HT-29 (cell line): Measurements from ENCODE around the gene SERGEF. TPM values are rescaled to one million over a fixed set of nuclear protein-coding genes. Genes with fewer than 3 reads are reported as not detected.

Experiments used
- DNase-seq: peaks from one replicate; pipeline ENCODE4 v3.0.0-alpha.2; 2015; ENCODE audit warnings: low spot score
- total RNA-seq: library from RNA; depleted of rRNA; stranded (reverse); fragments of >200 nt; shearing (Covaris generic); gene quantifications from 2 replicates; pipeline ENCODE4 v1.2.3, GENCODE V29; 2014

SERGEF gene
- total RNA-seq, 1 experiment from 2014 or later, result 26.0 TPM

- DNase-seq, result no peak
These were observed 262.1 kb downstream of the SERGEF start for GRCh38 chr11:17750801-17751165.

DNA sequence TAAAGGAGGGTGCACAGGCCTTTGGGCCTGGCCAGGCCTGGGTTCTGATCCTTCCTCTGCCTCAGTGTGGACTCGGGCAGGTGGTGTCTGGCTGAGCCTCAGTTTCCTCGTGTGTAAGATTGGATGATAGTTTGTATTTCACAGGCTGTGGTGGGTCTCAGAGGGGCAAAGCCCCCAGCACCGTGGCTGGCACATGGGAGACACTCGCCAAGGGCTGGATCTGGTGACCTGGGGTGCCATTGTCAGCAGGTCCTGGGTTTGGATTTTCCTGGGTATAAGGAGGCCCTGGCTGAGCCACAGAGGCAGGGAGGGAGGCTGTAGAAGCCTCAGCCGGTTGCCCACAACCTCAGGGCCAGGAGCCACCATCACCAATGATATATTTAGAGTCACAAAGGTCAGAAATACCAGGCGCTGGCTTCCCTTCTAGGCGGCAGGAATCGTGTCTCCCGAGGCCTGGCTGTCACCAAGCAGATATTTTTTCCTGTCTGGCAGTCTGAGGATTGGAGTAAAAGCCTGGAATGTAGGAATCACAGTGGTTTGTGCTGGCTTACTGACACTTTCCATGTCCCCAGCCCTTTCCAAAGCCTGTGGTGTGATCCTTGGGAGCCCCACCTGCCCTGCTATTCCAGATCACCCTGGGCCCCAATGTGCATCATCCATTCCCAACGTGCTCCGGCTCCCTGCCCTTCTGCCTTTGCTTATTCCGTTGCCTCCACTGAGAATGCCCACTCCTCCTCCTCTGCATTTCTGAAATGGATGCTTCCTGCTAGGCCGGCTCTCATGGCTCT lies 262.6 kb downstream of the SERGEF start:
- no peak for DNase-seq

DNA sequence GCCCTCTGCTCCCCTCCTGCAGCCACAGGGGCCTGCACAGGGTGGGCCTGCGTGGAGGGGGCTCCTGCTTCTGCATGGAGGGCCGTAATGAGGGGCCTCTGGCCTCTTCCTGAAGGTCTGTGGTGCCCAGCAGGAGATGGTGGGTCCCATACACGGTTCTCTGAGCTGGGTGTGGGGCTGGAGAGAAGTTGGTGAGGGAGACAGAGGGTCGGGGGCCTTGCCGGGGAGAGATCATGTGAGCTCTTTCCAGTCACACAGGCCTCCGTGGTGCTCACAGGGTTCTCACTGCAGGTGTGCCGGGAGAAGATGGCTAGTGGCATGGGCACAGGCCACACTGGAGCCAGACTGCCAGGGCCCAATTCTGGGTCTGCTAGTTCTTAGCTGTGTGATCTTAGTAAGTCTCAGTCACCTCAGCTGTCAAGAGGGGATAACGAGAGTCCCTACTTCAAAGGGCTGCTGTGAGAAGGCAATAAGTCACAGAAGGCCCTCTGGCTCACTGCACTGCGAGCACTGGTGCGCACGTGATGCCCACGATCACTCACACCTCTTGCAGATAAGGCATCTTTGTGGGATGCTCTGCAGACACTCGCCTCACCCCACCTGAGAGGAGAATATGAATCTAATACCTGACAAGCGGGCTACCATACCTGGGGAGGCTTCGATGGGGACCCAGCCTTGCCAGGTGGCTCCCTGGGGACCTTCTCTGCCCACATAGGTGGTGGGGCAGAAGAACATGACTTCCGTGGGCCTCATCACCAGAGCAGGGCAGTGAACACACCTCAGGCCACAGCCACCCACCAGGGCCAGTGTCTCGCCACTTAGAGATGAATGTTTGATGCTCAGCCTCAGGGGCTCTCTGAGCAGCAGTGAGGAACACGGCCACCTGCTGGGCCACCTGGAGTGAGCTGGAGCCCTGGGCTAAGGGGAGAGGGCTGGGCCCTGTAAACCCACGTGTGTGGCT lies 263.8 kb downstream of the SERGEF start:
- no peak for DNase-seq

- DNase-seq, result no peak
These were observed 264.8 kb downstream of the SERGEF start for GRCh38 chr11:17748044-17748443.

GRCh38 chr11:17747131-17747955 lies 265.5 kb downstream of the SERGEF start:
- DNase-seq, result no peak

DNA sequence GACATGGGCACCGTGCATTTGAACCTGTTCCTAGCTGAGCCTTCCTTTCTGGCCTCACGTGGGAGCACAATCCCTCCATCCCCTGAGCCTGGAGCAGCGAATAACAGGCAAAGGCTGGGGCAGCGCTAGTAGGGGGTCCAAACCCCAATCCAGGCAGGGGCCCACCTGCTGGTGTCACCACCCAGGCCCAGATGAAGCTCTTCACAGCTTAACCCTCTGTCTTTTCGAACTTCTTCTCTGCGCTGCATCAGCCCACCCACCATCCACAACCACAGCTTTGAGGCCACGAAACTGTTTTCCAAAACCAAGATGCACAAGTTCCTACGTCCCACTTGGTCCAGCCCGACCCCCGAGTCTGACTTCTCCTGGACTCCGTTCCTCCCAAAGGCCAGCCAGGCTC lies 266.8 kb downstream of the SERGEF start:
- DNase-seq, result no peak

DNA sequence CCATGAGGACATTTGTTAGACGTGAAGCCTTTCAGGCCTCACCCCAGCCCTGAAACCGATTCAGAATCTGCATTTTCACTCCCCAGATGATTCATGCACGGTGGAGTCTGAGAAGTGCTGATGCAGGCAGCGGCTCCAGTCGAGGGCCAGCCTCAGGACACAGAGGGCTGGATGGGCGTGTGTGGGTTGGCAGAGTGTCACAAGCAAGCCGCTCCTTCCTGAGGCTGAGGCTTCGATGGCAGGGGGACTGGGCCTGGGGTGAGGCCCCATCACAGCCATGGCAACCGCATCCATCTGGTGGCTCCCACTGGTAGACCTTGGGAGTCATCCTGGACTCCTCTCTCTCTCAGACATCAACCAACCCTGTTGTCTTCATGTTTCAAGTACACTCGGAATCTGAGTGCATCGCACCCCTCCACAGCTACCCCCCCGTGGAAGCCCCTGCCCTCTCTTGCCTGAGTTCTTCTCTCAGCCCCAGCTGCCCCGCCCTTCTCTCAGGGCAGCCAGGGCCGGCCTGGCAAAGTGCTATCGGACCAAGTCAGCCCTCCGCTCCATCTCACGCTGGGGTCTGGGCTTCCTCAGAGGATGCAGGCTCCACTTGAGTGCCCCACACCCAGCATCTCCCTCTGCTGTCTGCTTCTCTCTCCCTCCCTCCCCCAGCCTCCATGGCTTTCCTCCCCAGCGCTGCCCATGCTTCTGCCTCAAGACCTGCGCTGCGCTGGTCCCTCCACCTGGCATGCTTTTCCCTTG lies 267.6 kb downstream of the SERGEF start:
- no peak for DNase-seq

DNA sequence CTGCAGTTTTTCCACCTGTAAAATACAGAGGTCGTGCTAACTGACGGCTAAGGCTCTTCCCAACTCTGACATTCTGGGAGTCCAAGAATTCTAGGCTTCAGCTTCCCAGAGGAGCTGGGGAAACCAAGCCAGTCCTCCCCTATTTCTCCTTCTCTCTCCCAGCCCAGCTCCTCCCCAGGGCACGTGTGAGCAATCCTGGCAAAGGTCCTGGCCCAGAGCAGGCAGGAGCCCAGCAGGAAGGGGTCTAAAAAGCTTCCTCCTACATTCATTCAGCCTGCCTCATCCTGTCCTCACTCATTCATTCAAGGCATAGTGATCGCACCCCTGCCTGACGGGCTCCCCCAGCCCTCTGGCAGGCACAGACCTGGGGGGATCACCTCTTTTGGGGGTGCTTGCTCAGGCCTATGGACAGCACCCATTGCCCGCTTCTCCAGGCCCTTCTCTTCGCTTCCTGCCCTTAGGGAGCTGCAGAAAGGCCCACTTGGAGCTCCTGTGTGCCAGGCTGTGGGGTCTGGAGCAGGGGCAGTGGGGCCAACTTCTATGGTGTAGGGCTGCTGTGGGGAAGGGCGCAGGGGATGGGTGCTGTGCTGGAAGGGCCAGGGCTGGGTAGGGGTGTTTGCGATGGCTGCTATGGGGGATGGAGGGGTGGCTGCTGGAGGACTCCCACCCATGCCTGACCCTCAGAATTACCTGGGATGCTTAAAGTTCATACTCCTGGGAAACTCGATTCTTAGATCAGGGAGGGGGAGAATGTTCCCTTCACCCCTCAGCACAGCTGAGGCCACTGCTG lies 268.5 kb downstream of the SERGEF start:
- DNase-seq, result no peak

DNA sequence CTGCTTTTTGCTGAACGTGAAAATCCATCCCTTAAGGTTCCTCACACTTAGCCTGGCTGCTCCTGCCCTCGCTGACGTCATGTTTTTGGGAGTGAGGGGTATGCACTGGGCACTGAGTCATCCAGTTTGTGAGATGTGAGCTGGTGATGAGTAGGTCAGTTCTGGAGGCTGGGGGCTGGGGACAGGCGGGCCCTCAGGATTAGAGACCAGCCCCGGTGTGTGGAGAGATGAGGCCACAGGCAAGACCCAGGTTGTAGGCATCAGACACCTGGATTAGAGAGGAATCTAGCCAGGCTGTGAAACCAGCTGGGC lies 269.1 kb downstream of the SERGEF start:
- DNase-seq, result no peak

DNA sequence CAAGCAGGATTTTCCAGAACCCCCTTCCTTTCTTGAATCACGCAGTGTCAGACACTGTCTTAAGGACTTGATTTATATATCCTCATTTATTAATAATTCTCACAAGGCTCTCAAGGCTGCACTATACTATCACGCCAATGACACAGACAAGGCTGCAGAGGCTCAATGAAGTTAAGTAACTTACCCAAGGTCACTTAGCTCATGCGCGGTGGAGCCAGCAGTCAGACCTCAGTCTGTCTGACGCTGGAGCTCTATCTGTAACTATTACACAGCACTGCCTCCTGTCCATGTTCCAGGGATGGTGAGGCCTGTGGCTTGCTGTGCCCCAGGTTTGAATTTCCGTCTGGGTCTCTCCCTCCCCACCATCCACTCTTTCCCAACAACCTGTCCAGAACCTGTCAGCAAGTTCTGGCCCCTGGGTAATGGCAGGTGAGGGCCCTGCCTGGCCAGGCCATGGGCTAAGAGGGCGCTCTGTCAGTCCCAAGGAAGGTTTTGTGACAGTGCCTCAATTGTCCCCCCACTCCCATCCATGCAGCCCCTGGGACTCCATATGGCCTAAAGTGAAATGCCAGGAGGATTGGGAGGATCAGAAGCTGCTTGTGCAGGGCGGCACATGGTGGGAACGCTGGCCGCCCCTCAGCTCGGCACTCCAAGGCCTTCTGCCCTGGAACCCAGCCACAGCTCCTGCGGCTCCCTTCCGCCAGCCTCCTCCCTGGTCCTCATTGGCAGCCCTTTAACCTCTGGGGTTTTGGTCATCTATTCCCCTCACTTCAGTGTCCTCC lies 269.6 kb downstream of the SERGEF start:
- no peak for DNase-seq

GRCh38 chr11:17742019-17742418 lies 270.8 kb downstream of the SERGEF start:
- DNase-seq, result no peak

DNA sequence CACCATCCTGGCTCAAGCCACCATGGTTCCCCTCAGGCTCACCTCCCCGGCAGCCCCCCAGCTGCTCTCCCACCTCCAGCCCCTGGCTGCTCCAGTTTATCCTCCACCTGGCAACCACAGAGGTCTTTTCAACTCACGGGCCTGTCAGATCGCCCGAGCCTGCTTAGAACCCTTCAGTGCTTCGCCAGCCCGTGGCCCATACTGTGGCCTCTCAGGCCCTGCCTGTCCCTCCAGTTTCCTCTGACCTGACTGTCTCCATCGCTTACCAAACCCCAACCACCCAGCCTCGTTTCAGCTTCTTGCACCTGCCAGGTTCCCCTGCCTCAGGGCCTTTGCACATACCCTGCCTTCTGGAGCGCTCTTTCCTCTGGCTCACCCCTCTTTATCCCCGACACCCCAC lies 271.4 kb downstream of the SERGEF start:
- no peak for DNase-seq

GRCh38 chr11:17740649-17741235 lies 272.1 kb downstream of the SERGEF start:
- no peak for DNase-seq

GRCh38 chr11:17739945-17740338 lies 272.9 kb downstream of the SERGEF start:
- DNase-seq, result no peak

GRCh38 chr11:17738151-17738973 lies 274.5 kb downstream of the SERGEF start:
- DNase-seq, result no peak
